HG02970 (cell line): ENCODE measurements around the gene ACAA2.
"Not testable (repeated sequence)": the region's sequence is repeated elsewhere in the genome, so short reads cannot be mapped to it uniquely, and the experiment has no call there.

ENCODE experiments used
- ATAC-seq: cut with Tn5 transposase; IDR thresholded peaks from one replicate; pipeline ENCODE4 v1.9.1; 2021; ENCODE audit warnings: mild to moderate bottlenecking, moderate library complexity, moderate number of reproducible peaks; ENCODE audit not compliant: unreplicated experiment, low FRiP score

ACAA2 gene

DNA sequence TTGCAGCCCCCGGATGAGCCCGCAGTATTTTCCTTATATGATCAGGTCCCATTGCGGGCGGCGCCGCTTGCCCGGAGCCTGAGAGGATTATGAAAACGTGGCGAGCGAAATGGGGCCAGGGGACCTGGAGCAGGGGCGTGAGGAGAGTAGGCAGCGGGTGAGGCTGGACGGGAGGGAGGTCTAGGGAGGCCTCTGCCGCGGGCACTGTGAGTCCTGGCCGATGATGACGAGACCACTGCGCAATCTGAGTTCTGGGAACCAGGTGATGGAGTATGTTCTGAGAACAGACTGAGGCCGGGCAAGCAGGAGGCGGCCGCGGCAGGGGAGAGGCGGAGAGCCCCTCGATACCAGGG is 790 bp upstream of the ACAA2 start:
- ATAC-seq = no peak

DNA sequence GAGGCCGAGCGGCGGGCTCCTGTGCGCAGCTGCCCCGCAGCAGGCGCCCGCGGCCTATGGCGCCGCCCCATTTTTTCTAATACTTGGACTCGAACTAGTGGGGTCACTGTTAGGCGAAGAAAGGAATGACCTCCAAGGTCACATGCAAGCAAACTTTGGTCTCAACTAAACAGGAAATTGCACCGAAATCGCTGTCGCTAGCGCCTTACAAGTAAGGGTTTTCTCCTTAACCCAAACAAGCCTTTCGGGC is 339 bp downstream of the ACAA2 start:
- peak; percentile 33 for ATAC-seq

DNA sequence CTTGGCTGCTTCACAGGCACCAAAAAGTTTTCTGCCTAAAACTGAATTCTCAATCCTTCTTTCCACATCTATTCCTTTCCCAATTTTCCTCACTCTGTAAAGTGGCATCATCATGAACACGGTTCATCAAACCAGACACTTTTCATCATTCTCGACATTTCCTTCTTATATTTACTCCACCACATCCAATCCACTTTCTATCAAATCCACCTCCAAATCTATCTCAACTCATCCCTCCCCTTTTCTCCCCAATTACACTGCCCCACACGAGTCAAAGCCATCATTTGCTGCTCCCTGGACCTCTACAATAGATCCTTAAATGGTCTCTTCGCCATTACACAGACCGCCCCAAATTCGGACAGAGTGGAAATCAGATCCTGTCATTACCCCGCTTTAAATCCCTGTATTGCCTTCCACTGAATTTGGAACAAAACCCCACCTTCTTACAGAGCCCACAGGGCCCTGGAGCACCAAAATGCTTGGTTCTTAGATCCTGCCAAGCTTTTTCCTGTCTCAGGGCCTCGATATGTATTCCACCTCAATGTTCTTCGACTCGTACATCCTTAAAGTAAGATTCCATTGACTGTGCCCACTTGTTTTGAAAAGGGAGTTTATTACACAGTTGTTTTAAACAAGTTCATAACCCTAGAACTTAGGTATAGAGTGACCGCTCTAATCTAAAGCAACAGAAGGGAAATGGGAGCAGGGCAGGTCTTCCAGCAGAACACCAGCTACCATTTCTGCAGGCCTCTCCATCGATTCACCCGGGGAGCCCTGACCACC is 856 bp downstream of the ACAA2 start:
- ATAC-seq = no peak

DNA sequence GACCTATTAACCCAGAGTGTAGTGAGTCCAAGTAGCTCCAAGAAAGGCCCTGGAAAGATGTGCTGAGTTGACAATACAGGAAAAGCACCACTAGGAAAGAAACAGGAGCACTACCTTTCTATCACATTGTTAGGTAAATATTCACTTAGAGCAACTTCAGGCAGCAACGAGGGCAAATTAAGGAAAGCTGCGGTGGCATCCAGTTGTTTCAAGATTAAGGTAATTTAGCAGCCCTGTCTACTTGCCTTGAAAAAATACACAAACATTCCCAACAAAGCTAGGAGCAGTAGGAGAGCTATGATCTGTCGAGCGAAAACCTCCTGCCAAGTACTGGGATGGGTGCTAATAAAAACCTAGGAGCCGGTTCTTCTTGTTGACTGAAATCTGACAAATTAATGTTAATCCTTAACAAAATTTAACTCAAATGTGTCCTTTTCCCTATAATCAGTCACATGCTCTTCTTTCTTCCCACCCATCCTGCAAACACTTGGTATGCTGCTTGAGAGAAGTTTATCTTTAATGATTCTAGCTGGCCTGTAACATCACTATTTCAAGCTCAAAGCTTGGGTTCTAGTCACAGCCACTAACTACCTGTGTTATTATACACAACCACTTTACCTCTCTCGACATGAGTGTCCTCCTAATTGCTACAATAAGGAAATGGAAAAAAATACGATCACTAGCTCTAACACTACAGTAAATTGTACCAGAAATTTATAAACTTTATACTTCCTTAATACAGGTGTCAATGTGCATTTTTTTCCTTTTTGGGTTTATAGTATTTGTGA is 2.0 kb downstream of the ACAA2 start:
- ATAC-seq = no peak

DNA sequence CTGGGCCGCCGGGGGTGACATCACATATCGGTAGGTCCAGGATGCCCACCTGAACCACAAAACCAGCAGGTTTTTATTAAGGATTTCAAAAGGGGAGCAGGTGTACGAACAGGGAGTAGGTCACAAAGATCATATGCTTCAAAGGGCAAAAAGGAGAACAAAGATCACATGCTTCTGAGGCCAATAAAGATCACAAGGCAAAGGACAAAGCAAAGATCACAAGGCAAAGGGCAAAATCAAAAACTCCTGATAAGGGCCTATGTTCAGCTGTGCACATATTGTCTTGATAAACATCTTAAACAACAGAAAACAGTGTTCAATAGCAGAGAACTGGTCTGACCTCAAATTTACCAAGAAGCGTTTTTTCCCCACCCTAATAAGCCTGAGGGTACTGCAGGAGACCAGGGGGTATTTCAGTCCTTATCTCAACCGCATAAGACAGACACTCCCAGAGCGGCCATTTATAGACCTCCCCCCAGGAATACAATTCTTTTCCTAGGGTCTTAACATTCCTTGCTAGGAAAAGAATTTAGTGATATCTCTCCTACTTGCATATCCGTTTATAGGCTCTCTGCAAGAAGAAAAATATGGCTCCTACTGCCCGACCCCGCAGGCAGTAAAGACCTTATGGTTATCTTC is 4.7 kb downstream of the ACAA2 start:
- ATAC-seq = not testable (repeated sequence)

DNA sequence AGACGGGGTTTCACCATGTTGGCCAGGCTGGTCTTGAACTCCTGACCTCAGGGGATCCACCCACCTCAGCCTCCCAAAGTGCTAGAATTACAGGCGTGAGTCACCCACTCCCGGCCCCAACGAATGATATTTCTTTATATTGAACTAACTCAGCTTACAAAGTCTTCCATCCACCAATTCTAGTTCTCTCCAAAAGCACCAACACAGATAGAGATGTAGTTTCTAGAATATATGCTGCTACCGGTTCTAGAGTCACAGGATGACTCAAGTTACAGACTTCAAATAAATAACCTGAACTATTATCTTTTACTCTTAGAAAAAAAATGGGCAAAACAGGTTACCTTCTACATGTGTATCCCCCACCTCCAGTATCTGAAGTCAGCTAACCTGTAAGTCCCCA is 9.2 kb downstream of the ACAA2 start:
- ATAC-seq = no peak

DNA sequence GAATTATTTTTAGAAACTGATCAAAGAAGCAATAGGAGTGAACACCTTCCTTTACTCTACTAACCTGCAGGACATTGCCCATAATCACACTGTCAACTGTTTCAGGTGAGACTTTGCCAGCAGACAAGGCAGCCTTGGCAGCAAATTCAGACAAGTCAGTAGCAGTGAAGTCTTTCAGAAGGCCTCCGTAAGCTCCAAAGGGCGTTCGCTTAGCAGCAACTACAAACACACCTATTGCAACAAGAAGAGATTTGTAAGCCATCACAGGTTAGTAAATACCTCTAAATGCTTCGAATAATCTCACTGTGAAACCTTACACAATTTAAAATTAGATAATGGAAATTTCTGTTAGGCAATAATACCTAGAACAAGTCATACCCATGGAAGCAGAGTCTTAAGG is 10.7 kb downstream of the ACAA2 start:
- no peak for ATAC-seq

DNA sequence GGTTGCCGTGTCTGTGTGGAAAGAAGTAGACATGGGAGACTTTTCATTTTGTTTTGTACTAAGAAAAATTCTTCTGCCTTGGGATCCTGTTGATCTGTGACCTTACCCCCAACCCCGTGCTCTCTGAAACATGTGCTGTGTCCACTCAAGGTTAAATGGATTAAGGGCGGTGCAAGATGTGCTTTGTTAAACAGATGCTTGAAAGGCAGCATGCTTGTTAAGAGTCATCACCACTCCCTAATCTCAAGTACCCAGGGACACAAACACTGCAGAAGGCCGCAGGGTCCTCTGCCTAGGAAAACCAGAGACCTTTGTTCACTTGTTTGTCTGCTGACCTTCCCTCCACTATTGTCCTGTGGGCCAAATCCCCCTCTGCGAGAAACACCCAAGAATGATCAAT is 12.8 kb downstream of the ACAA2 start:
- not testable (repeated sequence) for ATAC-seq

DNA sequence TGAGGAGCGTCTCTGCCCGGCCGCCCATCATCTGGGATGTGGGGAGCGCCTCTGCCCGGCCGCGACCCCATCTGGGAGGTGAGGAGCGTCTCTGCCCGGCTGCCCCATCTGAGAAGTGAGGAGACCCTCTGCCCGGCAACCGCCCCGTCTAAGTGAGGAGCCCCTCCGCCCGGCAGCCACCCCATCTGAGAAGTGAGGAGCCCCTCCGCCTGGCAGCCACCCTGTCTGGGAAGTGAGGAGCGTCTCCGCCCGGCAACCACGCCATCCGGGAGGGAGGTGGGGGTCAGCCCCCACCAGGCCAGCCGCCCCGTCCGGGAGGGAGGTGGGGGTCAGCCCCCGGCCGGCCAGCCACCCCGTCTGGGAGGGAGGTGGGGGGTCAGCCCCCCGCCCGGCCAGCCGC is 13.5 kb downstream of the ACAA2 start:
- not testable (repeated sequence) for ATAC-seq

DNA sequence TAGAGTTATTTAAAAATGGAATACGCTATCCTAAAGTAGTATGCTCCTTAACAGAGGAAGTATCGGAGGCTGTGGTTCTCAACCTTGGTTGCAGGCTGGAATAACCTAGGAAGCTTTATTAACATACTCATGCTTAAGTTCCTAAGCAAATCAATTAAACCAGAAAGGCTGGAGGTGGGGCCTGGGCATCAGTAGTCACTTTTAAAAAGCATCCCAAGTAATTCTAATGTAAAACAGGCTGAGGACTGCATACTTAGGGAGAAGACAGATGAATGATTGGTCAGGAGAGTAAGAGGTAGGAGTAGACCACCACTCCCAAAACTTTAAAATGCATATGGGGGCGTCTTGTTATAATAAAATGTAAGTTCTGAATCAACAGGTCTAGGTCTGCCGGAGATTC is 15.3 kb downstream of the ACAA2 start:
- no peak for ATAC-seq

DNA sequence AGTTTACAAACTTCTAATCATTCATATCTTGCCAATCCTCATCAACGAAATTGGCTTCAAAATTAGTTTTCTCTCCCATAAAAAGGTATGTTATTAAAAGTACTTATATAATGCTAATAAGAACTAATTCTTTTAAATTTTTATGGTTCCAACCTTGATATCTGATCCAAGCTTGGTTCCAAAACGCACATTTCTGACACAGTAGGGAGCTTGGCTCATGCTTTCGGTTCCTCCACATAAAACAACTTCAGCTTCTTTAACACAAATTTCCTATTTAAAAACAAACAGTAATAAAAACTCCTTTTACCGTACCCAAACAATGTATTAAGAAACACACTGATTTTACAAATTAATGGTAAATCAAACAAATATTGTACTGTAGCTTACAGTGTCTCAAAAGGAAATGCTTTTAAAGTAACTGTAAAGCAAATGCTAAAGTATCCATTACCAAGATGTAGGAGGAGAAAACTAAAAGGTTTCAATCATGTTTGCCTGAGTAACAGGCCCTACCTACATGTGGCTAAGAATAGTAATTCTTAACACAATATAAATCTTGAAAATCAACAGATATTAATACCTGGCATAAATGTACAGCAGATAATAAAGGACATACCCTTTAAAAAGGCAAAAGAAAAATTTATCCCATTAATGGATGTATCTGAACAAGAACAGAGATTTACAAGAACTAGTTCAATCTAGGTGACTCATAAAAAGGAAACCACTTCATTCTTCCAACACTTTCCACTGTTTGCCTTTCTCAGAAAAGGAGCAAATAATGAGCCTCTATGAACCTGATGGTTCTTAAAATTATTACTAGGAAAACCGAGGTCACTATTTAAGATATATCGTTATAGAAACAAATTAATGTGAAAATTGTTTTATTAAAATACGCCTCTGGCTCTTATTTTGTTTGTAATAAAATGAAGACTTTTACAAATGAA is 17.5 kb downstream of the ACAA2 start:
- no peak for ATAC-seq

DNA sequence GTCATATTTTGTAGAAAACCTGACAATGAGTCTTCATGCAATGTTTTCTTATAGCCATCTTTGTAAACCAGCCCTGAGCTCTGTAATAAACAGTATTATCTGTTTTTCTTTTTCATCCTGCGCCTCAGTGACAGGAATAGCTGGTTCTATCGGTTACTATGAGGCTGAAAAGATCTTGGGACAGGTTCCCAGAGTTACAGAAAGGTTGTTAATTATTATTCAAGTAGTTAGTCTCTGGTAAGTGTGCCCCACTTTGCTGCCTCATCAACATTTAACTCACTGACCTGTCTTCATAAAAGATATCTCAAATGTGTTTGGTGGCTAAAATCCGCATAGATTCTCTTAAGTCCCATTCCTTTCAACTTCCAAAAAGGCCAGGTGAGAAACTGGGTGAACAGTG is 18.6 kb downstream of the ACAA2 start:
- ATAC-seq = no peak

DNA sequence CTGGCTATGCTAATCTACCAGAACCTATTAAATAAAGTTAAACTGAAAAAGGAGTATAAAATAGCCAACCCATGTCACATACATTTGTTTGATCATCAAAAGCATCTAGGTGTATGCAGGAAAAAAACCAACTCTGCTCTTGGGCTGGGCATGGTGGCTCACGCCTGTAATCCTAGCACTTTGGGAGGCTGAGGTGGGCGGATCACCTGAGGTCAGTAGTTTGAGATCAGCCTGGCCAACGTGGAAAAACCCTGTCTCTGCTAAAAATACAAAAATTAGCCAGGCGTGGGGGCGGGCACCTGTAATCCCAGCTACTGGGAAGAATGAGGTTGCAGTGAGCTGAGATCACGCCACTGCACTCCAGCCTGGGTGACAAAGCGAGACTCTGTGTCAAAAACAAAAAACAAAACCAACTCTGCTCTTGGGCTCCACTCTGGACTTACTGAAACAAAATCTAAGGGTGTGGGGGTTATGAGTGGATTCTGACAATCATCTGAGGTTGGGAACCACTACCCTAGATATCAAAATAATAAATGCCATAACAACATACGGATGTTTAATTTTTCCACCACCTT is 23.7 kb downstream of the ACAA2 start:
- ATAC-seq = not testable (repeated sequence)

DNA sequence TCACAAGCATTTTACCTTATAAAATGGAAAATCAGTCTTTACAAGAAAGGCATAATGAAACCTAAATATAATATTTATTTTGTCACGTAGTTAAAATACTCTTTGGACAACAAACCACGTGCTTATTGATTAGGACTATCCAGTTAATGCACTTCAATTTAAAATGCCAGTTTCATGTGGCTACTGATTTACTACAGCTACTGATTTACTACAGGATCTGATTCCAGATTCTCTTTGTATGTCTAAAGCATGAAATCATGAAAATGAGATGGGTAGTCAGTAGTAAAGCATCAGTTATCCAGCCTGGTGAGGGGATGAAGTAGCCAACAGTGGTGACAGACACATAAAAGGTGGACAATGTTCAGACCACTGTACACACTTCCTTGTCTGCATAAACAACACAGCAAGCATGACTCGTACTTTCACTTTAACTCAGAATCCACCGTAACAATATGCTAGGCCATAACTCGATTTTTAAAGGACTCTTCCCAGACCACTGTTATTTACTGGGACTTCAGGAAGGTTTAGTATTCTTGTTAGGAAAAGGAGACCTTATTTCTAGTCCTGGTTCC is 24.9 kb downstream of the ACAA2 start:
- no peak for ATAC-seq

DNA sequence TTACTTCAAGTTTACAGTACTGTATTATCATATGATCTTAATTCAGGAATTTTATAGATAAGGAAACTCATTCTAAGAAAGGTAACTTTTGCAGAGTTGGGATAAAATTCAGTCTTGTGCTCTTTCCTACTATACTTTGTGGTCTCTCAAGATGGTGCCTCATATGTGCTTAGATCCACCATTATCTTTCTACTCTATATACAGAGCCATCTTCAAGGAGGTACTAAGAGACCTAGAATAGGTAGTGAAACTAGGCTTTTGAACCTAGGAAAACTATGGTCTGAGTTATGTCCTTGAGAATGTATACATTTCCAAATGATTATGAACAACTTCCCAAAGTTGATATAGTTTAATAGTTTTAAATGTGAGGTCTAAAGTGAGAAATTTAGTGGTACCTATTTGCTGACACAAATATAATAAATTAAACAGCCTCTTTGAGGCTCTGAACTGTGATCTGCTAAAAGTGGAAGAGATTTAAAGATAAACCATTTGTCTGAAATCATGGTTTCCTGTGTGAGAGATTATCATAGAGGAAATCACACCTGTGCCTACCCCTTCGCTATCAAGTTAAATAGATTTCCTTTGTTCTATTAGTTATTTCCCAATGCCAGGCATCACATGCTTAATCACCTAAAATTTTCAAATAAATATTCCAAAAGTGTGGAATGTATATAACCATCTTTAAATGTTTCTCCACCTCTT is 27.2 kb downstream of the ACAA2 start:
- ATAC-seq = no peak

DNA sequence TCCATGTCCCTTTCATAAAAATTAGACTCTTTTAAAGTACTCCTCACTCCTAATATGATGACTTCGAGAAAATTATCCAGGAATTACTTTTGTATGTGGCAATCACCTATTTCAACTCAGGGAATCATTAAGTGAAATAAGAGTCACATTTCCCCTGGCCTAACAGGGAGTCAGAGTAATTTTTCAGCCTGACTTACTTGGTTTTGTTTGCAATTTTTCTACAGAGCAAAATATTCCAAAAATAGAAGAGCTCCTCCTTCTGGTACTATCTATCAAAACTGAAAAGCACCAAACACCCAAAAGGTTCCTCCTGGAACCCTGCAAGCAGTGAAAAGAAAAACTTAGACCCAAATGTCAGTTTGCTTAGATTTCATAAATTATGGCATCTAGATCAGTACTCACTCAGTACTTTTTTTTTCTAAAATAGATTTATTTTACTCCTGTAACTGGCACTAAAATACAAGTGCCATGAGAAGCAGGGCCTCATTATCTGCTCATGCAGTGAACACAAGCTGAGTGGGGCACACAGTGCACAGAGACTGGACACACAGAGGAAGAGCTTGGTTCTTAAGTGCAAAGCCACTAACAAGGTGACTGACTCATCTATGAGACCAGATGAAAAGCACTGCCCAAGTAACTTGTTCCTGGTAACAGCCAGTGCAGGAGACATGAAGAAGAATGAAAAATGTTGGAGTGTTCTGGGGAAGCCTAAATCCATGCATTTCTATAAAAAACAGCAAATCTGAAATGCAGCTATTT is 28.7 kb downstream of the ACAA2 start:
- ATAC-seq = no peak

DNA sequence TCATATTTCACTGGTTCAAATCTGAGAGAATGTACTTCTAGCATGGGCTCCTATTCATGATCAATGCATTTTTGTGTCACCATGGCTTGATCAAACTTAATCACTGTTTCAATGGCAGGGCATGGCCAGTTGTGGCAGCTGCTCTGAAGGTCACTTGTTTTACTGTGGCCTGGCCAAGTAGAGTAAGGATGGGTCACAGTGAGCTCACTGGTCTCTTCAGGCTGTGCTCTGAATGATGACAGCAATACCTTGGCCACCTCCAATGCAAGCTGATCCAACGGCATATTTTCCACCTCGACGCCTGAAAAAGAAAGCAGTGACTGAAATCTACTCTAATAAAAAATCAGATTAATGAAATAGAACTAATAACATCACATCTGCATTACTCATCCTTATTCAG is 29.7 kb downstream of the ACAA2 start:
- not testable (repeated sequence) for ATAC-seq

DNA sequence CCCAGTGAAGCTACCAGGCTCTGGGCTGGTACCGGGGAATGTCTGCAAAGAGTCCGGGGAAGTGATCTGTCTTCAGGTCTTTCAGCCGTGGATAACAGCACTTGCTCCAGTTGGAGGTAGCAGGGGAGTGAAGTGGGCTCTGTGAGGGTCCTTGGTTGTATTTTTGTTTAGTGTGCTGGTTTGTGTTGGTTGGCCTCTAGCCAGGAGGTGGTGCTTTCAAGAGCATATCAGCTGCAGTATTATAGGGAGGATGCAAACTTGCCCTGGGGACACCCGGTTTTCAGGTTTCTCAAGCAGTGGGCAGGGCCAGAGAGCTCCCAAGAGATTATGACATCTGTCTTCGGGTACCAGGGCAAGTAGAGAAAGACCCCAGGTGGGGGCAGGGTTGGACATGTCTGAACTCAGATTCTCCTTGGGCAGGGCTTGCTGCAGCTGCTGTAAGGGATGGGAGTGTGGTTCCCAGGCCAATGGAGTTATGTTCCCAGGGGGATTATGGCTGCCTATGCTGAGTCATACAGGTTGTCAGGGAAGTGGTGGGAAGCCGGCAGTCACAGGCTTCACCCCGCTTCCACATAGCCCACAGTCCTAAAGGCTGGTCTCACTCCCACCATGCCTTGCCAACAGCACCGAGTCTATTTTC is 34.4 kb downstream of the ACAA2 start:
- no peak for ATAC-seq
